Measurements from ENCODE around the gene FBXO42. TPM values are rescaled to one million over a fixed set of nuclear protein-coding genes. Genes with fewer than 3 reads are reported as not detected.

FBXO42 gene
- total and polyA plus RNA-seq, 2 experiments from 2014 or later = 28.6 to 40.8 TPM

DNA sequence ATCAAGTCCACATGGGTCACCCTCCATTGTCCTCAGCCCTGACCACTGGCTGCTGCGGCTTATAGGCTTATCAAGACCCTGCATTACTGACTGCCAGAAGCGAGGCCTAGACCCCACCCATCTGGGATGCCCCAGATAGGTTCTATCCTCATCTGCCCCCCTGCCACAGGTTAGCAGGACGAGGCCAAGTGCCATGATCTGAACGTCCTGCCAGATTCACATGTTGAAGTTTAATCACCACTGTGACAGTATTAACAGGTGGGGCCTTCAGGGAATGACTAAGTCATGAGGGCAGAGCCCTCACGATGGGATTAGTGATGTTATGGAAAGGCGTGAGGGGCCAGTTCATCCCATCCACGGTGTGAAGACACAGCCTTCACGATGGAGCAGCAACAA, 109.1 kb downstream of the FBXO42 start:
- no peaks in the 10 kb centered on the region for H3K27me3 ChIP-seq
- TF ChIP-seq, protein P1, sequence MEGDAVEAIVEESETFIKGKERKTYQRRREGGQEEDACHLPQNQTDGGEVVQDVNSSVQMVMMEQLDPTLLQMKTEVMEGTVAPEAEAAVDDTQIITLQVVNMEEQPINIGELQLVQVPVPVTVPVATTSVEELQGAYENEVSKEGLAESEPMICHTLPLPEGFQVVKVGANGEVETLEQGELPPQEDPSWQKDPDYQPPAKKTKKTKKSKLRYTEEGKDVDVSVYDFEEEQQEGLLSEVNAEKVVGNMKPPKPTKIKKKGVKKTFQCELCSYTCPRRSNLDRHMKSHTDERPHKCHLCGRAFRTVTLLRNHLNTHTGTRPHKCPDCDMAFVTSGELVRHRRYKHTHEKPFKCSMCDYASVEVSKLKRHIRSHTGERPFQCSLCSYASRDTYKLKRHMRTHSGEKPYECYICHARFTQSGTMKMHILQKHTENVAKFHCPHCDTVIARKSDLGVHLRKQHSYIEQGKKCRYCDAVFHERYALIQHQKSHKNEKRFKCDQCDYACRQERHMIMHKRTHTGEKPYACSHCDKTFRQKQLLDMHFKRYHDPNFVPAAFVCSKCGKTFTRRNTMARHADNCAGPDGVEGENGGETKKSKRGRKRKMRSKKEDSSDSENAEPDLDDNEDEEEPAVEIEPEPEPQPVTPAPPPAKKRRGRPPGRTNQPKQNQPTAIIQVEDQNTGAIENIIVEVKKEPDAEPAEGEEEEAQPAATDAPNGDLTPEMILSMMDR (IDR thresholded peaks at IDR 0.05; ENCODE audit: low read depth, low read length) = no peak
- peaks cover 4% of the 10 kb centered on the region for H3K36me3 ChIP-seq
- H3K27ac ChIP-seq = no peak overlapping the region
- H3K4me1 ChIP-seq (ENCODE audit: low read depth) = peaks cover 2% of the 10 kb centered on the region
- no peak for DNase-seq (ENCODE audit: low read depth in 1 of 2, low spot score in 1 of 2)
- H3K9me3 ChIP-seq (ENCODE audit: low read depth) = no peaks in the 10 kb centered on the region
- no peak overlapping the region for H3K4me3 ChIP-seq

DNA sequence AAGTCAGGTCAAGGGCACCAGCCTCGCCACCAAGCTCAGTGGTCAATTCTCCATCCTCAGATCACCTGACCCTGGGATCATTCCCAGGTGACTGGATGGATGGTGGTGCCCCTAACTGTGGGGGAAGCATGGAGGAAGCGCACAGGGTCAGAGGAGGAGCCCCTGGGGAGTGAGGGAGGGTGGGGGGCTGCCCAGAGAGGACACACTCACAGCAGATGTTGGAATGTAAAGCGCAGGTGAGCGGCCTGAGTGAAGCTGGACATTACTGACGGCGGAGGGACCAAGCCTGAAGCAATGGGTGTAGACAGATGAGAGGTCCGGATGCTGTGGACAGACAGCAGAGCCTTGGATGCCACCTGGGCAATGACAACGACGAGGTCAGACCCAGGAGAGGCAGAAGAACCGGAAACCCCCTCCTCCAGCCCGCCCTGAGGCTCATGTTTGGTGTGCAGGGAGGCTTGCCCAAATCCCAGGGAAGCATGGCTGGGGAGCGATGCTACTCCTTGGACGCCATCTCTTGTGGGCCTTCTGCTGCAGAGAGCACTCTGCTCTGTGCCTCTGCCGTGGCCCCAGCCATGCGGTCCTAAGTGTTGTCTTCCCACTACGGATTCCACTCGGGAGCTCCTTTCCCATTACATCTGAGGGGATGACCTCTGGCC, 109.6 kb downstream of the FBXO42 start:
- peaks cover 4% of the 10 kb centered on the region for H3K36me3 ChIP-seq
- no peaks in the 10 kb centered on the region for H3K27me3 ChIP-seq
- no peaks in the 10 kb centered on the region for H3K4me1 ChIP-seq (ENCODE audit: low read depth)
- TF ChIP-seq, protein P1 (IDR thresholded peaks at IDR 0.05; ENCODE audit: low read depth, low read length) = no peak
- no peak overlapping the region for H3K27ac ChIP-seq
- no peaks in the 10 kb centered on the region for H3K9me3 ChIP-seq (ENCODE audit: low read depth)
- no peak overlapping the region for H3K4me3 ChIP-seq
- DNase-seq (ENCODE audit: low read depth in 1 of 2, low spot score in 1 of 2) = no peak

DNA sequence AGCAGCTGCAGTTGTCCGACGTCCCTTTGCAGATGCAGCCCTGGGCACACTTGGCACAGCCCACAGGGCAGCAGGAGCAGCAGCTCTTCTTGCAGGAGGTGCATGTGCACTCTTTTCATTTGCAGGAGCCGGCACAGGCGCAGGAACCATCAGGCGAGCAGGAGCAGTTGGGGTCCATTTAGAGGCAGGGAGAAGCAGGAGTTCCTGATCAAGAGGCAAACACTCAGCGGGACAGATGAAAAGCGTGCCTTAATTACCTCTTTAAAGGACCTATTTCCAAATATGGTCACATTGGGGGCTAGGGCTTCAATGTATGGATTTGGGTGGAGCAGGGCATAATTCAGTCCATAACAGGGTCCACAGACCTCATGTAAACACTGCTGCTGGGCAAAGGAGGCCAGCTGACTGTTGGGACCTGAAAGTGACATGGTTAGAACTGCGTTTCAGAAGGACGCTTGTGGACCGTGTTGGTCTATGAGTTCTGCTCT, 111.0 kb downstream of the FBXO42 start:
- TF ChIP-seq, protein P1 (IDR thresholded peaks at IDR 0.05; ENCODE audit: low read depth, low read length) = no peak
- Histone ChIP-seq H3K4me1 (ENCODE audit: low read depth) (no peaks in the 10 kb centered on the region), H3K9me3 (ENCODE audit: low read depth) (no peaks in the 10 kb centered on the region), H3K36me3 (no peaks in the 10 kb centered on the region), H3K4me3 (no peak overlapping the region), H3K27ac (no peak overlapping the region), H3K27me3 (no peaks in the 10 kb centered on the region)
- DNase-seq (ENCODE audit: low read depth in 1 of 2, low spot score in 1 of 2) = no peak

DNA sequence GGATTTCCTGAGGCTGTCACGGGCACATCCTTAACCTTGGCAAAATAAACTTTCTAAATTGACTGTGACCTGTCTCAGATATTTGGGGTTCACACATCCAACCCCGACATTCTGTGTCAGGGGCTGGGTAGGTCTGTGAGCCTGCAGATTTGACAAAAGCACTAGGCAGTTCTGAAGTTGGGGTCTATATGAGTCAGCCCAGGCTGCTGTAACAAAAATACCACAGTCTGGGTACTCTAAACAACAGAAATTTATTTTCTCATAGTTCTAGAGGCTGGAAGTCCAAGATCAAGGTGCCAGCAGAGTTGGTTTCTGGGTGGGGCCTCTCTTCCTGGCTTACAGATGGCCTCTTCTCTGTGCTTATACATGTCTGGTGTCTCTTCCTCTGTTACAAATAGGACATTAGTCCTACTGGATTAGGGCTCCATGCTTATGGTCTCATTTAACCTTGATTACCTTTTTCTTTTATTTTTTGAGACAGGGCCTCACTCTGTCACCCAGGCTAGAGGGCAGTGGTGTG, 112.2 kb downstream of the FBXO42 start:
- no peaks in the 10 kb centered on the region for H3K9me3 ChIP-seq (ENCODE audit: low read depth)
- no peak overlapping the region for H3K4me3 ChIP-seq
- TF ChIP-seq, protein P1 (IDR thresholded peaks at IDR 0.05; ENCODE audit: low read depth, low read length) = no peak
- no peak for DNase-seq (ENCODE audit: low read depth in 1 of 2, low spot score in 1 of 2)
- no peaks in the 10 kb centered on the region for H3K4me1 ChIP-seq (ENCODE audit: low read depth)
- H3K36me3 ChIP-seq = no peaks in the 10 kb centered on the region
- H3K27ac ChIP-seq = no peak overlapping the region
- no peaks in the 10 kb centered on the region for H3K27me3 ChIP-seq

DNA sequence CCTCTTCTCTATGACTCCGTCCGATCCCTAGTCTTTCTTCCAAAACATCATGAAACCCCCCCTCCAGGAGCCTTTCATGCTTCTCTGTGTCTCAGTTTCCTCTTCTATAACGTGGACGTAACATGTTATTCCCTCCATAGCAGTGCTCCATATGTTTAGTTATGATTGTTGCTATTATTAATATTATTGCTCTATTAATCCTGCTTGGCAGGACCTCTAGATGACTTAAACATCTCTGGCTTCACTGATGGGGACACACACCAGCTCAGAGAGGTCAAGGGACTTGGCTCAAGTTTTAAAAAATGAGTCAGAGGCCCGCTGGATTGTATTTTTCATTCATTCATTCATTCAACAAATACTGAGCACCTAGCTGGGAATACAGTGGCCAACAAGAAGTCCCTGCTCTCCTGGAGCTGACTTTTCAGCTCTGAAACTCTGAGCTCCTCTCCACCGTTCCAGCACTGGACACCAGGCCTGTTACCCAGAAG, 114.9 kb downstream of the FBXO42 start:
- peak overlapping the region; percentile 66 for H3K4me3 ChIP-seq
- no peaks in the 10 kb centered on the region for H3K4me1 ChIP-seq (ENCODE audit: low read depth)
- H3K27ac ChIP-seq = peak overlapping the region; percentile 59
- H3K9me3 ChIP-seq (ENCODE audit: low read depth) = no peaks in the 10 kb centered on the region
- no peak for DNase-seq (ENCODE audit: low read depth in 1 of 2, low spot score in 1 of 2)
- no peaks in the 10 kb centered on the region for H3K36me3 ChIP-seq
- H3K27me3 ChIP-seq = no peaks in the 10 kb centered on the region
- TF ChIP-seq, protein P1 (IDR thresholded peaks at IDR 0.05; ENCODE audit: low read depth, low read length) = no peak

Data from cardiac muscle cell (in vitro differentiated cells and primary cell).